OCI-LY3 (cell line): ENCODE measurements around the gene CCDC85B.

ENCODE experiments used
- EZH2phosphoT487 ChIP-seq: fragments of 200-600 bp; shearing (Covaris generic); IDR thresholded peaks from 2 replicates; pipeline ENCODE4 v1.6.1; 2018; ENCODE audit warnings: antibody characterized with exemption, mixed run types, low read depth
- TF ChIP-seq, protein P1 (sequence below): fragments of 200-600, 300-600 bp; sonication (generic); IDR thresholded peaks from 2 replicates; pipeline ENCODE4 v1.5.1; 2014; ENCODE audit warnings: antibody characterized with exemption, low read length, low read depth

GRCh38 chr11:65896034-65896999 is 5.8 kb downstream of the CCDC85B start:
- TF ChIP-seq, protein P1, sequence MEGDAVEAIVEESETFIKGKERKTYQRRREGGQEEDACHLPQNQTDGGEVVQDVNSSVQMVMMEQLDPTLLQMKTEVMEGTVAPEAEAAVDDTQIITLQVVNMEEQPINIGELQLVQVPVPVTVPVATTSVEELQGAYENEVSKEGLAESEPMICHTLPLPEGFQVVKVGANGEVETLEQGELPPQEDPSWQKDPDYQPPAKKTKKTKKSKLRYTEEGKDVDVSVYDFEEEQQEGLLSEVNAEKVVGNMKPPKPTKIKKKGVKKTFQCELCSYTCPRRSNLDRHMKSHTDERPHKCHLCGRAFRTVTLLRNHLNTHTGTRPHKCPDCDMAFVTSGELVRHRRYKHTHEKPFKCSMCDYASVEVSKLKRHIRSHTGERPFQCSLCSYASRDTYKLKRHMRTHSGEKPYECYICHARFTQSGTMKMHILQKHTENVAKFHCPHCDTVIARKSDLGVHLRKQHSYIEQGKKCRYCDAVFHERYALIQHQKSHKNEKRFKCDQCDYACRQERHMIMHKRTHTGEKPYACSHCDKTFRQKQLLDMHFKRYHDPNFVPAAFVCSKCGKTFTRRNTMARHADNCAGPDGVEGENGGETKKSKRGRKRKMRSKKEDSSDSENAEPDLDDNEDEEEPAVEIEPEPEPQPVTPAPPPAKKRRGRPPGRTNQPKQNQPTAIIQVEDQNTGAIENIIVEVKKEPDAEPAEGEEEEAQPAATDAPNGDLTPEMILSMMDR = no peak
- no peak for TF ChIP-seq EZH2phosphoT487
